ENCODE measurements around the gene DUSP2.

DUSP2 gene

GRCh38 chr2:96135621-96136020 is 9.6 kb downstream of the DUSP2 start:
- no peak for DNase-seq

GRCh38 chr2:96135171-96135570 is 10.1 kb downstream of the DUSP2 start:
- DNase-seq, result no peak

GRCh38 chr2:96134421-96134820 is 10.8 kb downstream of the DUSP2 start:
- DNase-seq, result no peak

- DNase-seq, result no peak
Measured at GRCh38 chr2:96131813-96132745, 13.2 kb downstream of the DUSP2 start.

- DNase-seq, result no peak
Measured at GRCh38 chr2:96131152-96131812, 14.0 kb downstream of the DUSP2 start.

- no peak for DNase-seq
Measured at GRCh38 chr2:96130483-96130882, 14.8 kb downstream of the DUSP2 start.

- no peak for DNase-seq
Measured at GRCh38 chr2:96129528-96130120, 15.6 kb downstream of the DUSP2 start.

GRCh38 chr2:96128456-96128855 is 16.8 kb downstream of the DUSP2 start:
- DNase-seq, result no peak

GRCh38 chr2:96124406-96125265 is 20.6 kb downstream of the DUSP2 start:
- no peak for DNase-seq

GRCh38 chr2:96123936-96124335 is 21.3 kb downstream of the DUSP2 start:
- no peak for DNase-seq

GRCh38 chr2:96123290-96123689 is 21.9 kb downstream of the DUSP2 start:
- no peak for DNase-seq

GRCh38 chr2:96122391-96122790 is 22.8 kb downstream of the DUSP2 start:
- no peak for DNase-seq

GRCh38 chr2:96121414-96121813 is 23.8 kb downstream of the DUSP2 start:
- DNase-seq, result no peak

GRCh38 chr2:96120991-96121390 is 24.2 kb downstream of the DUSP2 start:
- DNase-seq, result no peak

GRCh38 chr2:96120091-96120720 is 25.0 kb downstream of the DUSP2 start:
- no peak for DNase-seq

GRCh38 chr2:96119389-96119751 is 25.9 kb downstream of the DUSP2 start:
- no peak for DNase-seq

GRCh38 chr2:96118698-96119388 is 26.4 kb downstream of the DUSP2 start:
- DNase-seq, result peak in 1 of 58 donors; percentile 12

- no peak for DNase-seq
Measured at GRCh38 chr2:96117701-96118588, 27.3 kb downstream of the DUSP2 start.

- peak in 21 of 58 donors; percentile 7 to 46 (median 23) for DNase-seq
Measured at GRCh38 chr2:96116879-96117533, 28.2 kb downstream of the DUSP2 start.
